NAMALWA (cell line): ENCODE data around the gene PPP1R2C.
A peak's percentile ranks its signal among the peaks of the same experiment; 100 is the strongest.

Experiments
- DNase-seq: peaks from one replicate; pipeline ENCODE4 v3.0.0-alpha.2; 2015; ENCODE audit warnings: low spot score

The PPP1R2C gene

GRCh38 chrX:42778096-42778495 is at the start of gene PPP1R2C:
Gene PPP1R2C (minus strand): TSS chrX:42778163. CDS start chrX:42778079, 84 bp downstream.
- DNase-seq, result no peak

GRCh38 chrX:42825201-42825600 is 47.2 kb upstream of the PPP1R2C start:
- no peak for DNase-seq

GRCh38 chrX:42824541-42824940 is 46.6 kb upstream of the PPP1R2C start:
- DNase-seq, result no peak

- DNase-seq, result no peak
Observed at GRCh38 chrX:42823443-42823842, 45.5 kb upstream of the PPP1R2C start.

- DNase-seq, result no peak
Observed at GRCh38 chrX:42821803-42822443, 44.0 kb upstream of the PPP1R2C start.

GRCh38 chrX:42818151-42818921 is 40.4 kb upstream of the PPP1R2C start:
- DNase-seq, result peak; percentile 2

GRCh38 chrX:42809569-42809968 is 31.6 kb upstream of the PPP1R2C start:
- DNase-seq, result no peak

GRCh38 chrX:42807393-42807792 is 29.4 kb upstream of the PPP1R2C start:
- DNase-seq, result peak; percentile 26

- DNase-seq, result no peak
Observed at GRCh38 chrX:42804524-42804923, 26.6 kb upstream of the PPP1R2C start.

GRCh38 chrX:42803320-42803719 is 25.4 kb upstream of the PPP1R2C start:
- DNase-seq, result no peak

GRCh38 chrX:42797651-42798269 is 19.8 kb upstream of the PPP1R2C start:
- no peak for DNase-seq

- DNase-seq, result no peak
Observed at GRCh38 chrX:42783451-42783850, 5.5 kb upstream of the PPP1R2C start.

GRCh38 chrX:42776195-42776594 is 1.8 kb downstream of the PPP1R2C start:
- peak; percentile 51 for DNase-seq

GRCh38 chrX:42772874-42773273 is 5.1 kb downstream of the PPP1R2C start:
- DNase-seq, result peak; percentile 13

GRCh38 chrX:42771506-42772335 is 6.2 kb downstream of the PPP1R2C start:
- DNase-seq, result no peak

GRCh38 chrX:42770566-42770965 is 7.4 kb downstream of the PPP1R2C start:
- DNase-seq, result no peak

- DNase-seq, result no peak
Observed at GRCh38 chrX:42759881-42760280, 18.1 kb downstream of the PPP1R2C start.

- no peak for DNase-seq
Observed at GRCh38 chrX:42755815-42756214, 22.1 kb downstream of the PPP1R2C start.

- DNase-seq, result no peak
Observed at GRCh38 chrX:42754603-42755002, 23.4 kb downstream of the PPP1R2C start.

- no peak for DNase-seq
Observed at GRCh38 chrX:42754115-42754514, 23.8 kb downstream of the PPP1R2C start.

- no peak for DNase-seq
Observed at GRCh38 chrX:42752730-42753129, 25.2 kb downstream of the PPP1R2C start.

- DNase-seq, result no peak
Observed at GRCh38 chrX:42751573-42751972, 26.4 kb downstream of the PPP1R2C start.
